Measurements from ENCODE around the gene PPP1R15A. TPM values are rescaled to one million over a fixed set of nuclear protein-coding genes. Genes with fewer than 3 reads are reported as not detected.
"Not testable (repeated sequence)": the region's sequence is repeated elsewhere in the genome, so short reads cannot be mapped to it uniquely, and the experiment has no call there.

PPP1R15A gene
- total RNA-seq, 2 donors from 2014 or later: 75.1 to 129 TPM

DNA sequence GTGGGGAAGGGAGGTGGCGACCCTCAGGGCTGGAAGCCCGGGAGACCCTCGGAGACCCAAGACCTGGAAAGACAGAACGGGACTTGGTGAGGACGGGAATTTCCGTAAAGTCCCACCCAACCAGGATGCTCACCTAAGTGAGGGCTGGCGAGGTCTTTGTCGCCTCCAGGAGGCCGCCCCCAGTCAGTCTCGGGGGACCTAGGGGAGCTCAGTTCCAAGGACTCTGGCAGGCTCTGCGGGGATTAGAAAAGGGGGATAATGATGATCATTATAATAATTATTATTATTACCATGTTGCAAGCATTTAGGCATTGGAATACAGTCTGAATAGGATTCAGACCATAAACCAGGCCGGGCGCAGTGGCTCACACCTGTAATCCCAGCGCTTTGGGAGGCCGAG lies 26.8 kb upstream of the PPP1R15A start:
- peaks cover 4% of the 10 kb centered on the region for H3K4me1 Mint-ChIP-seq
- no peak overlapping the region for H3K27ac Mint-ChIP-seq
- no peak for ATAC-seq (replicated peaks)
- H3K9me3 Mint-ChIP-seq: no peaks in the 10 kb centered on the region
- H3K36me3 Mint-ChIP-seq (ENCODE audit: low read depth): no peaks in the 10 kb centered on the region
- H3K4me3 Mint-ChIP-seq: no peak overlapping the region
- no peaks in the 10 kb centered on the region for H3K27me3 Mint-ChIP-seq

DNA sequence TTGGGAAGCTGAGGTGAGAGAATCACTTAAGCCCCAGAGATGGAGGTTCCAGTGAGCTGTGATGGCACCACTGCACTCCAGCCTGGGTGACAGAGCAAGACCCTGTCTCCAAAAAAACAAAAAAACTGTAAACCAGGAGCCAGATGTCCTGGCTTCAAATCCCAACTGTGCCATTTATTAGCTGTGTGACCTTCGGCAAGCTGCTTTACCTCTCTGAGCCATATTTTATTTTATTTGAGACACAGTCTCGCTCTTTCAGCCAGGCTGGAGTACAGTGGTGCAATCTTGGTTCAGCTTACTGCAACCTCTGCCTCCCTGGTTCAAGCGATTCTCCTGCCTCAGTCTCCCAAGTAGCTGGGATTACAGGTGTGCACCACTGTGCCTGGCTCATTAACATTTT lies 25.6 kb upstream of the PPP1R15A start:
- H3K27ac Mint-ChIP-seq; ATAC-seq (replicated peaks); H3K36me3 Mint-ChIP-seq (ENCODE audit: low read depth); H3K4me1 Mint-ChIP-seq; H3K27me3 Mint-ChIP-seq; H3K9me3 Mint-ChIP-seq; H3K4me3 Mint-ChIP-seq: not testable (repeated sequence)

DNA sequence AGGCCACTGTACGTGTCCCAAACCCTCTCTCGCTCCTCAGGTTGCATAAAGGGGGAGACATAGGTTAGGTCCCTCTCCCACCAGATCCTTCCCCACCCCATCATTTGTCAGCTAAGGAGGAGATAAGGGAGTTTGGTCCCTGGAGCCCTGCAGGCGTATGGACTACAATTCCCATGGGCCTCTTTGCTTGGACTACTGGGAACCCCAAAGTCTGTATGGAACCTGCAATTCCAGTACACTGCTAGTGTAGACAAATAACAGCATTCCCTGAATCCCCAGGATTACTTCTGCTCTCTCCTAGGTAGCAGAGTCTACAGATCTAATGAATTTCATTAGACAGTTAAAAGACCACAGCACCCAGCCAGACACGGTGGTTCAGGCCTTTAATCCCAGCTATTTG lies 19.9 kb upstream of the PPP1R15A start:
- no peaks in the 10 kb centered on the region for H3K4me1 Mint-ChIP-seq
- H3K9me3 Mint-ChIP-seq: no peaks in the 10 kb centered on the region
- H3K36me3 Mint-ChIP-seq (ENCODE audit: low read depth): no peaks in the 10 kb centered on the region
- H3K27me3 Mint-ChIP-seq: no peaks in the 10 kb centered on the region
- no peak overlapping the region for H3K4me3 Mint-ChIP-seq
- H3K27ac Mint-ChIP-seq: no peak overlapping the region
- ATAC-seq (replicated peaks): no peak

DNA sequence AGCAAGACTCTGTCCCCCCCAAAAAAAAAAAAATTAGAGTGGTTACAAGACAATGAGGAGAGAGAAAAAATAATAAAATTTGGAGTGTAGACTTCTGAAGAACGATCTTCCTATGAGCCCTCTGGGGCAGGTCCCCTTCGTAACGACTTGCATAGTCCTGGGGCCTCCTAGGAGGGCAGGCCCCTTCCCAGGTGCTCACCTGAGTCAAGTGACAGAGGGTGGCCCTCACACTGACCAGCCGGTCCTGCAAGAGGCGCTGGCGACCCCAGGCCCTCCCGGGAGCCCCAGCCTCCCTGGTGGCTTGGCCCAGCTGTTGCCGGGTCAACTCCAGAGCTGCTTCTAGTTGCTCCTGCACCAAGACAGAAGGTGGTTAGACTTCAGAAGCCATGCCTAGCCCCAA lies 18.7 kb upstream of the PPP1R15A start:
- no peak overlapping the region for H3K27ac Mint-ChIP-seq

GRCh38 chr19:48854103-48854502 lies 18.1 kb upstream of the PPP1R15A start:
- Mint-ChIP-seq H3K4me1 (no peaks in the 10 kb centered on the region), H3K27ac (no peak overlapping the region), H3K36me3 (ENCODE audit: low read depth) (no peaks in the 10 kb centered on the region), H3K4me3 (no peak overlapping the region), H3K27me3 (no peaks in the 10 kb centered on the region), H3K9me3 (no peaks in the 10 kb centered on the region)
- ATAC-seq (replicated peaks): no peak

More for the DNA sequence above, 18.7 kb upstream of the PPP1R15A start:
- Mint-ChIP-seq H3K9me3 (no peaks in the 10 kb centered on the region), H3K4me3 (no peak overlapping the region), H3K4me1 (no peaks in the 10 kb centered on the region), H3K27me3 (no peaks in the 10 kb centered on the region), H3K36me3 (ENCODE audit: low read depth) (no peaks in the 10 kb centered on the region)
- no peak for ATAC-seq (replicated peaks)

- H3K4me1 Mint-ChIP-seq: no peaks in the 10 kb centered on the region
- H3K36me3 Mint-ChIP-seq (ENCODE audit: low read depth): no peaks in the 10 kb centered on the region
- no peak for ATAC-seq (replicated peaks)
- no peaks in the 10 kb centered on the region for H3K9me3 Mint-ChIP-seq
- no peak overlapping the region for H3K4me3 Mint-ChIP-seq
- H3K27ac Mint-ChIP-seq: no peak overlapping the region
- no peaks in the 10 kb centered on the region for H3K27me3 Mint-ChIP-seq
These were observed 15.3 kb upstream of the PPP1R15A start for GRCh38 chr19:48856921-48857320.

- H3K36me3 Mint-ChIP-seq (ENCODE audit: low read depth): no peaks in the 10 kb centered on the region
- H3K4me3 Mint-ChIP-seq: peak overlapping the region; percentile 92
- H3K9me3 Mint-ChIP-seq: no peaks in the 10 kb centered on the region
- no peaks in the 10 kb centered on the region for H3K4me1 Mint-ChIP-seq
- peak overlapping the region; percentile 93 for H3K27ac Mint-ChIP-seq
- no peaks in the 10 kb centered on the region for H3K27me3 Mint-ChIP-seq
- peak; percentile 92 for ATAC-seq (replicated peaks)
These were observed 13.1 kb upstream of the PPP1R15A start for GRCh38 chr19:48858984-48859710.

DNA sequence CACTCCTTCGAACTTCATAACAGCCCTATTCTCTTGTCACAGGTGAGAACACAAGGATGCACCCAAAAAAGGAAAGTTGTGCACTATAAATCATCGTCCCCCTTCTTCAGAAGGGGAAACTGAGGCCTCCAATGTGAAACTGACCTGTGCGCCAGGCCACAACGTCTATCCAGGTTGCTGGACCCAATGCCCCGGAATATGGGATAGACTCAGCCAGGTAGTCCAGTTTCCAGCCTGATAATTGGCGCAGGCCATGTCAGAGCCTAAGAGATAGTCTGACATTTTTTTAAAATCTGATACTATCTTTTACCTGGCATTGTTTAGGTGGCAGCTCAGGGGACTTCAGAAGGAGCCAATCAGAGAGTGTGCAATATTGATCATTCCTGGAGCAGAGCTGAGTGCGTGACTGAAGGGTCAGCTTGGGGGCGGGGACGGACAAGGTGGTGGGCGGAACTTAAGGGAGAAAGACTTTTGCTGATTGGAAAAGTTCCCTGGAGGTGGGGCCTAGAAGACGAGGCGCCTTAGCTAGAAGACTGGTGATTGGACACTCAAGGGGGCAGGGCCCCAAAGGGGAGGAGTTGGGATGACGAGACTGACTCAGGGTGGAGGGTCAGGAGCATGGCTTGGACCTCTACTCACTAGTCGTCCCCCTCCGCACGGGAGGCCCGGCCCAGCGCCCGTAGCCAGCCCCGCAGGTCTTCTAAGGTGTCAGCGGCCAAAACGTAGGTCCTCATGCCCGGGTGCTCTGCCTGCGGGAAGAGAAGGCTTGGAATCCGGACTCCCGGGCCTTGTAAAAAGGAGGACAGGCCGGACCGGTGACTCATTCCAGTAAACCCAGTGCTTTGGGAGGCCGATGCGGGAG lies 12.3 kb upstream of the PPP1R15A start:
- Mint-ChIP-seq H3K27me3 (no peaks in the 10 kb centered on the region), H3K4me1 (no peaks in the 10 kb centered on the region), H3K9me3 (no peaks in the 10 kb centered on the region), H3K27ac (no peak overlapping the region), H3K36me3 (ENCODE audit: low read depth) (no peaks in the 10 kb centered on the region), H3K4me3 (peak overlapping the region; percentile 92)
- ATAC-seq (replicated peaks): peak; percentile 36

DNA sequence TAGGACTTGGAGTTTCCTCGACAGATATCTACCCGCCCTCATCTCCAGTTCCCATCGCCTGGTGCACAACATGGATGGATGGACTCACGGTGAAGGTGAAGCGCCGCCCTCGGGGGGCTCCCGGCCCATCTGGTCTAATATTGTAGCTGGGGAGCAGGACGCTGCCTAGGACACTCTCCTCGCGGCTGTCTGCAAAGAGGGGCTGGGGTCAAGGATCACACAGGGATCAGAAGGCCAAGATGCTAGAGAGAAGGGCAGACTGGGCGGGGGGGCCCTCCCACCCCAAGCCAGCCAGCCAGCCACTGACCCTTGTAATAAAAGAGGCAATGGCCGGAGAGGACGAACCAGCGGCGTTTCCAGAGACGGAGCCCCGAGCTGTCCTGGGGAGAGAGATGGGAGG lies 10.9 kb upstream of the PPP1R15A start:
- ATAC-seq (replicated peaks): no peak

GRCh38 chr19:48862827-48863226 lies 9.4 kb upstream of the PPP1R15A start:
- Mint-ChIP-seq H3K27ac (no peak overlapping the region), H3K36me3 (ENCODE audit: low read depth) (no peaks in the 10 kb centered on the region), H3K27me3 (peaks cover 7% of the 10 kb centered on the region), H3K4me1 (no peaks in the 10 kb centered on the region), H3K4me3 (no peak overlapping the region), H3K9me3 (no peaks in the 10 kb centered on the region)
- ATAC-seq (replicated peaks): no peak

More for the DNA sequence above, 10.9 kb upstream of the PPP1R15A start:
- H3K4me3 Mint-ChIP-seq: no peak overlapping the region
- H3K9me3 Mint-ChIP-seq: no peaks in the 10 kb centered on the region
- H3K27ac Mint-ChIP-seq: no peak overlapping the region
- no peaks in the 10 kb centered on the region for H3K27me3 Mint-ChIP-seq
- H3K4me1 Mint-ChIP-seq: no peaks in the 10 kb centered on the region
- H3K36me3 Mint-ChIP-seq (ENCODE audit: low read depth): no peaks in the 10 kb centered on the region

- Mint-ChIP-seq H3K27ac (peak overlapping the region; percentile 12), H3K36me3 (ENCODE audit: low read depth) (no peaks in the 10 kb centered on the region), H3K9me3 (no peaks in the 10 kb centered on the region), H3K4me3 (no peak overlapping the region), H3K4me1 (peaks cover 4% of the 10 kb centered on the region), H3K27me3 (peaks cover 12% of the 10 kb centered on the region)
- no peak for ATAC-seq (replicated peaks)
These were observed 5.5 kb upstream of the PPP1R15A start for GRCh38 chr19:48866692-48867091.

GRCh38 chr19:48867123-48867745 lies 5.0 kb upstream of the PPP1R15A start:
- H3K9me3 Mint-ChIP-seq: no peaks in the 10 kb centered on the region
- H3K27ac Mint-ChIP-seq: peak overlapping the region; percentile 12
- H3K27me3 Mint-ChIP-seq: peaks cover 12% of the 10 kb centered on the region
- ATAC-seq (replicated peaks): no peak
- H3K4me3 Mint-ChIP-seq: no peak overlapping the region
- peaks cover 3% of the 10 kb centered on the region for H3K36me3 Mint-ChIP-seq (ENCODE audit: low read depth)
- H3K4me1 Mint-ChIP-seq: peaks cover 4% of the 10 kb centered on the region

DNA sequence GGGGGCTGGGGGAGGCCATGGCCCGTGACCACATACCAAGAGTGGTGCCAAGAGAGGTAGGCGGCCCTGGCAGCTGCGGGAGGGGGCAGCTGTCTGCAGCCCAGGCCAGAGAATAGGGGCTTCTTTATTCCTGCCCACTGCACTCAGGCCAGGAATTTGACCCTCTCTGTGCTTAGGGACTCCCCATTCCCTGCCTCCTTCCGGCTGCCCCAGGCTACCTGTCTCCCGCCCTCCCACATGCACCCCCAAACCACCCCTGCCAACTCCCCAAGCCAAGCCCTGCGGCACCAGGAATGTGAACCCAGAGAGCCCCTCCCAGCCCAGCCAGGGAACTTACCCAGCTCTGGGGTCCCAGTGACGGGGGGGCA lies 4.5 kb upstream of the PPP1R15A start:
- Mint-ChIP-seq H3K4me3 (no peak overlapping the region), H3K9me3 (no peaks in the 10 kb centered on the region), H3K27ac (peak overlapping the region; percentile 36), H3K36me3 (ENCODE audit: low read depth) (peaks cover 8% of the 10 kb centered on the region), H3K4me1 (peaks cover 4% of the 10 kb centered on the region), H3K27me3 (peaks cover 12% of the 10 kb centered on the region)
- ATAC-seq (replicated peaks): no peak

DNA sequence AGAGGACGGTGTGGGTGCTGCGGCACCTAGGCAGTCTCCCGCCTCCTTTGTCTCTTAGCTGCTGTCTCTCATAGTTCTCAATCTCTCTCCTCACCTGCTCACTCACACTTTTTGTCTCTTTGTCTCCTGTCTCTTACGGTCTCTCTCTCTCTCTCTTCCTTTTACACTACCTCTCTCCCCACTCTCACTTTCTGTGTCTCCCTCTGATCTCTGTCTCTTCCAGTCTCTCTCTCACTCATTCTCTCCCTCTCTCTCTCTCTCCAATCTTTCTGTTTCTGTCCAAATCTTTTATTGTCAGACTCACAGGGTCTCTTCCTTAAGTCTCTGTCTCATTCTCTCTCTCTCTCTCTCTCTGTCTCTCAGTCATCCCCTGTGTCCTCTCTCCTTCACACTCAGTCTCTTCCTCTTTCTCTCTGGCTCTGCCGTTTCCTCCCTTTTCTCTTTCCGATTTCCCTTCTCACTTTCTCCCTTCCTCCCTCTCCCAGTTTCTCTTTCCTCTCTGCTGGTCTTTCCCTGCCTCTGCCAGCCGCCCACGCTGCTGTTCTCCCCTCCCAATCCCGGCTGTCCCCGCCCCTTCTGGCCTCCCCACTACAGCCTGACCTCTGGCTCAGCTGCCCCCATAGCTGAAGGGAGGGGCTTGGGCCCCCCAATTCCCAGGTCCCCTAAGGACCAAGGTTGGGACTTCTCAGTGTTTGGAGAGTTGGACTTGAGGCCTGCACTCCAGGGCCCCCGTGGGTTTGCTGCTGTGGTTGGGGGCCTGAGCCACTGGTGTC lies 3.9 kb upstream of the PPP1R15A start, which contains the start of gene PLEKHA4:
TSS of gene PLEKHA4 (minus strand) at position 504 of the 773 bp plus-strand sequence. CDS start 997 bp downstream, outside the sequence.
- no peaks in the 10 kb centered on the region for H3K9me3 Mint-ChIP-seq
- H3K4me3 Mint-ChIP-seq: no peak within 1 kb of the TSS

More for the DNA sequence above, 3.9 kb upstream of the PPP1R15A start, which contains the start of gene PLEKHA4:
- Mint-ChIP-seq H3K36me3 (ENCODE audit: low read depth) (peaks cover 14% of the 10 kb centered on the region), H3K27ac (peak within 1 kb of the TSS; percentile 36), H3K4me1 (peaks cover 5% of the 10 kb centered on the region), H3K27me3 (peaks cover 12% of the 10 kb centered on the region)
- no peak for ATAC-seq (replicated peaks)
